Nephron (organoid): ENCODE data around the gene RAPGEF1.

Source experiments
- H3K27ac Mint-ChIP-seq, 3 experiments: 2 replicates each; pipeline ENCODE4 v1.8.0; 2020; ENCODE audit warnings: mixed read lengths in 3 of 3, mild to moderate bottlenecking in 2 of 3, moderate library complexity in 1 of 3
- H3K27me3 Mint-ChIP-seq: 2 replicates; pipeline ENCODE4 v1.8.0; 2021; ENCODE audit warnings: low read depth, mild to moderate bottlenecking, moderate library complexity, mixed read lengths
- H3K36me3 Mint-ChIP-seq: 2 replicates; pipeline ENCODE4 v1.8.0; 2020; ENCODE audit warnings: low read depth, mixed read lengths
- H3K4me1 Mint-ChIP-seq: 2 replicates; pipeline ENCODE4 v1.8.0; 2020; ENCODE audit warnings: mixed read lengths
- H3K4me3 Mint-ChIP-seq, 3 experiments: 2 replicates each; pipeline ENCODE4 v1.8.0; 2020; ENCODE audit warnings: mild to moderate bottlenecking in 3 of 3, mixed read lengths in 3 of 3, moderate library complexity in 2 of 3
- H3K9me3 Mint-ChIP-seq: 2 replicates; pipeline ENCODE4 v1.8.0; 2020; ENCODE audit warnings: mixed read lengths
- TF ChIP-seq, protein P1 (sequence below), 3 experiments: fragments of 200-600 bp; sonication (generic); IDR thresholded peaks; one replicate each; pipeline ENCODE4 v1.5.0; 2021; ENCODE audit warnings: antibody characterized with exemption in 3 of 3; ENCODE audit not compliant: unreplicated experiment in 3 of 3

Gene RAPGEF1

GRCh38 chr9:131776473-131776872 is 36.6 kb upstream of the RAPGEF1 start:
- H3K27me3 Mint-ChIP-seq, result peaks cover 36% of the 10 kb centered on the region

GRCh38 chr9:131776036-131776435 is 36.2 kb upstream of the RAPGEF1 start:
- Mint-ChIP-seq H3K4me3 (no peak overlapping the region), H3K9me3 (peaks cover 6% of the 10 kb centered on the region), H3K4me1 (no peaks in the 10 kb centered on the region), H3K27me3 (peaks cover 36% of the 10 kb centered on the region), H3K36me3 (no peaks in the 10 kb centered on the region), H3K27ac (no peak overlapping the region)
- TF ChIP-seq, protein P1, sequence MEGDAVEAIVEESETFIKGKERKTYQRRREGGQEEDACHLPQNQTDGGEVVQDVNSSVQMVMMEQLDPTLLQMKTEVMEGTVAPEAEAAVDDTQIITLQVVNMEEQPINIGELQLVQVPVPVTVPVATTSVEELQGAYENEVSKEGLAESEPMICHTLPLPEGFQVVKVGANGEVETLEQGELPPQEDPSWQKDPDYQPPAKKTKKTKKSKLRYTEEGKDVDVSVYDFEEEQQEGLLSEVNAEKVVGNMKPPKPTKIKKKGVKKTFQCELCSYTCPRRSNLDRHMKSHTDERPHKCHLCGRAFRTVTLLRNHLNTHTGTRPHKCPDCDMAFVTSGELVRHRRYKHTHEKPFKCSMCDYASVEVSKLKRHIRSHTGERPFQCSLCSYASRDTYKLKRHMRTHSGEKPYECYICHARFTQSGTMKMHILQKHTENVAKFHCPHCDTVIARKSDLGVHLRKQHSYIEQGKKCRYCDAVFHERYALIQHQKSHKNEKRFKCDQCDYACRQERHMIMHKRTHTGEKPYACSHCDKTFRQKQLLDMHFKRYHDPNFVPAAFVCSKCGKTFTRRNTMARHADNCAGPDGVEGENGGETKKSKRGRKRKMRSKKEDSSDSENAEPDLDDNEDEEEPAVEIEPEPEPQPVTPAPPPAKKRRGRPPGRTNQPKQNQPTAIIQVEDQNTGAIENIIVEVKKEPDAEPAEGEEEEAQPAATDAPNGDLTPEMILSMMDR (IDR thresholded peaks at IDR 0.05; ENCODE audit: unreplicated experiment in 3 of 3), result no peak

More at GRCh38 chr9:131776473-131776872, 36.6 kb upstream of the RAPGEF1 start:
- Mint-ChIP-seq H3K36me3 (no peaks in the 10 kb centered on the region), H3K4me1 (no peaks in the 10 kb centered on the region), H3K27ac (no peak overlapping the region), H3K4me3 (no peak overlapping the region), H3K9me3 (peaks cover 8% of the 10 kb centered on the region)
- TF ChIP-seq, protein P1 (IDR thresholded peaks at IDR 0.05; ENCODE audit: unreplicated experiment in 3 of 3), result no peak

- H3K9me3 Mint-ChIP-seq, result peaks cover 6% of the 10 kb centered on the region
Observed at GRCh38 chr9:131774636-131775035, 34.8 kb upstream of the RAPGEF1 start.

DNA sequence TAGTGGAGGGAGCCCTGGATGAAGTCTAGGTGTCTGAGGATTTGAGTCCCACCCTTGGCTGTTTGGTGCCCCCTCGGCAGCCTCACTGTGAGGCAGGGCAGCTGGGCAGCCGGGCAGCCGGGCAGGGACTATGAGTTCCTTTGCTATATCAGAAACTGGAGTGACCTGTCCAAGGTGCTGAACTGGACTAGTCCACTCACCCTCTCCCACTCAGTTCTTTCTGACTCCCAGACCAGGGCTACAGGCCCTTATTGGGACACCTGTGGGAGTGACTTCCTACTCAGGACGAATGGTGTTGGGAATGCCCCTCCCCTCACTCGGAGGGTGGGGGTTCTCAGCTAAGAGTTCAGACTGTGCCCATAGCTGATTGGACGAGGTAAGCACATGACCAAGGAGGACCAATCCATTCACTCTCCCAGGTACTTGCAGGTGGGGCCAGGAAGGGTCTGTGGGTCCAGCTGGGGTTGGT is 34.1 kb upstream of the RAPGEF1 start:
- peaks cover 6% of the 10 kb centered on the region for H3K9me3 Mint-ChIP-seq
- H3K4me3 Mint-ChIP-seq, result no peak overlapping the region
- peaks cover 46% of the 10 kb centered on the region for H3K27me3 Mint-ChIP-seq
- TF ChIP-seq, protein P1 (IDR thresholded peaks at IDR 0.05; ENCODE audit: unreplicated experiment in 3 of 3), result no peak
- H3K4me1 Mint-ChIP-seq, result no peaks in the 10 kb centered on the region
- H3K36me3 Mint-ChIP-seq, result no peaks in the 10 kb centered on the region
- no peak overlapping the region for H3K27ac Mint-ChIP-seq

More at GRCh38 chr9:131774636-131775035, 34.8 kb upstream of the RAPGEF1 start:
- Mint-ChIP-seq H3K27ac (no peak overlapping the region), H3K27me3 (peaks cover 49% of the 10 kb centered on the region), H3K36me3 (no peaks in the 10 kb centered on the region), H3K4me3 (no peak overlapping the region), H3K4me1 (no peaks in the 10 kb centered on the region)
- TF ChIP-seq, protein P1 (IDR thresholded peaks at IDR 0.05; ENCODE audit: unreplicated experiment in 3 of 3), result no peak

DNA sequence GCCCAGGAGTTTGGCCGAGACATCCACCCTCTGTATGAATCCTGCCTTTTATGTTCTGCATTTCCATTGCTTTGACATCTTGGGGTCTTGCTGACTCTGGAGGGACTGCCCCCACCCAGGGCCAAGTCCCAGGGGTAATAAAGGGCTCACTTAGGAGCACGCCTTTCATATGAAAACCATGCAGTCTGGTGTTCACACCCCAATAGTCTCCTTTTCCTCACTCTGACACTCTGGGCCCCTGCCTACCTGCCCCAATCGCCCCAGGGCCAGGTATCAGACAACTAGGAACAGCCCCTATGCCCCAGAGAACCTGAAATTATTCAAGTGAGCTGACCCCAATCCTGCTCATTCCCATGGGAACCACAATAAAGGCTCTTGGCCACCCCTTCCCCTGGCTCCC is 33.1 kb upstream of the RAPGEF1 start:
- H3K27me3 Mint-ChIP-seq, result peaks cover 48% of the 10 kb centered on the region
- H3K36me3 Mint-ChIP-seq, result no peaks in the 10 kb centered on the region
- no peak overlapping the region for H3K27ac Mint-ChIP-seq
- H3K9me3 Mint-ChIP-seq, result peaks cover 2% of the 10 kb centered on the region
- no peaks in the 10 kb centered on the region for H3K4me1 Mint-ChIP-seq
- TF ChIP-seq, protein P1 (IDR thresholded peaks at IDR 0.05; ENCODE audit: unreplicated experiment in 3 of 3), result no peak
- no peak overlapping the region for H3K4me3 Mint-ChIP-seq

DNA sequence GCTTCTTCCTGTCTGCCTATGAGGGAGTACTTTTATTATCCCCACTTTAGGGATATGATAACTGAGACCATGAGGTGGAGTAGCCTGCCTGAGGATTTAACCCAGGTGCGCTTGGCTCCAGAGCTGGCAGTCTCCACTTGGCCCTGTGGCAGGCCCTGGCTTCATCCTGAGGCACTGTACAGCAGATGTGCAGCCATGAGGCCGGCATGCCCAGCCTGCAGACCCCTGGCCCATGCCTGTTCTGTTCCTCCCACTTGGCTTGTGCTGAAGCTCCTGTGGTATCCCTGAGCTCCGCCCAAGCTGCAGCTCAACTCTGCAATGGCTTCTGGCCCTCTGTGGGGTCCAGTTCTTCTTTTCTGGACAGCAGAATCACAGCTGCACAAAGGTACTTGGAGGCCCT is 31.8 kb upstream of the RAPGEF1 start:
- TF ChIP-seq, protein P1 (IDR thresholded peaks at IDR 0.05; ENCODE audit: unreplicated experiment in 3 of 3), result no peak
- no peaks in the 10 kb centered on the region for H3K36me3 Mint-ChIP-seq
- peaks cover 48% of the 10 kb centered on the region for H3K27me3 Mint-ChIP-seq
- no peak overlapping the region for H3K4me3 Mint-ChIP-seq
- peaks cover 2% of the 10 kb centered on the region for H3K9me3 Mint-ChIP-seq
- H3K27ac Mint-ChIP-seq, result no peak overlapping the region
- H3K4me1 Mint-ChIP-seq, result no peaks in the 10 kb centered on the region
